GM21737 (cell line): ENCODE data around the gene SPP2.

Experiments used
- ATAC-seq: cut with Tn5 transposase; IDR thresholded peaks from one replicate; pipeline ENCODE4 v1.9.1; 2021; ENCODE audit warnings: mild to moderate bottlenecking, moderate library complexity; ENCODE audit not compliant: unreplicated experiment

The SPP2 gene

GRCh38 chr2:234038076-234038802, 12.3 kb upstream of the SPP2 start:
- ATAC-seq, result no peak

- no peak for ATAC-seq
Measured at GRCh38 chr2:234044157-234044556, 6.3 kb upstream of the SPP2 start.

DNA sequence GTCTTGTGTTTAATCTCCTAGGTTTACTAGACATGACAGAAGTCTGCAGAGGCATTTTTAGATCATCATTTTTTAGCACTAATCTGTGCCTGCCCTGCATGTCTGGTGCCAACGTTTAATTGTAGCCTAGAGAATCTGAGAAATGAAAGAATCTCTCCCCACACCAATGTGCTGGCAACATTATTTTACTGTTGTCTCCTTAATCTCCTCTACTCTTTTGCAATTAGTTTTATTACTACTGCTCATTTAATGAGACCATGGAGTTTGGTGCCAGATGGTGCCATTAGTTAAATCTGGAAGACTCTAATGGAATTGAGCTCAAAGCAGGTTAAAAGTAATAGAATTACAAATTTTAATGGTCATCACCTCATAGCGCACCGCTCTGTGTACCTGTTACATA, 4.0 kb upstream of the SPP2 start:
- ATAC-seq, result no peak

DNA sequence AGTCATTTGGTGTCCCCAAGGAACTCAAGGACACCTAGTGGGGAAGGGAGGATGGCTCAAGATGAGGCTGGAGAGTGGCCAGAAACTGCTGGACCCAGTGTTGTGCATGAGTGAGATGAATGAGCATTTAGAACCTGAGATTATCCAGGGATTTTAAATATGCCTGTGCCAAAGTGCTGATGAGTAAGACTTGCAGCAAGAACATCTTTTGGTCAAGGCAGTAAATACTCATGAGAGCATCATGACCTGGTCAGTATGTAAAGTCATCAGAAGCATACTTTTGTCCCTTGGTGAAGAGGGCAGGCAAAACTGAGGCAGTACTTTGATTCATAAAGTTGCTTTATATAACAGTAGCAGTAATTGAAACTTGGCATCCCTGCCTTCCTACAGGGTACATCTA, 3.1 kb upstream of the SPP2 start:
- no peak for ATAC-seq

DNA sequence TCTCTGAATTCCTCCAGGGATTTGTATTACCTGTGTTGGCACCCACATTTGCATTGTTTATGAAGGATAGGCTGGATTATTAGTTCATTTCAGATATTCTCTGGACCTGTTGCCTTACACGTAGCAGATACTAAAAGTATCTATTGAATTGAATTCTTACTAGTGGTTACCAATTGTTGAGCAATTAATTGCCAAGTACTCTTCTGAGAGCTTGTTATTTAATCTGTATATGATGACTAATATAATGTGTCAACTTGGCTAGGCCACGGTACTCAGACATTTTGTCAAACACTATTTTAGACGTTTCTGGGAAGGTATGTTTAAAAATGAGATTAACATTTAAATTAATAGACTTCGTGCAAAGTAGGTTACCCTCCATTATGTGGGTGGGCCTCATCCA, 2.5 kb upstream of the SPP2 start:
- no peak for ATAC-seq

GRCh38 chr2:234051374-234052070, 1.0 kb downstream of the SPP2 start:
- no peak for ATAC-seq

DNA sequence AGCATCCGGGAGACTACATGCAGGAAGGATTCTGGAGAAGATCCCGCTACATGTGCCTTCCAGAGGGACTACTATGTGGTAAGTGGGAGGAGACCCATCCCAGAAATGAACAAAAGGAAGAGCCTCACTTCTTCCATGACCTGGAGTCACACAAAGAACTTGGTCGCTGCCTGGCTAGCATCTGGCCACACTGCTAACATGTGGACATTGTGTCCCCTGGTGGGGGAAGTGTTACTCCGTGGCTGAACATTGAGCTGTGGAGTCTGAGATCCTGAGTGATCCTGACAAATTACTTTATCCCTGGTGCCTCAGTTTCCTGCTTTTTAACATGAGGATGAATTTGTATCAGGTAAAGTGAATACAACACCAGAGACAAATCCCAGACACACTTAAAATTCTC, 8.4 kb downstream of the SPP2 start:
- no peak for ATAC-seq

- no peak for ATAC-seq
Measured at GRCh38 chr2:234060236-234060635, 9.7 kb downstream of the SPP2 start.

DNA sequence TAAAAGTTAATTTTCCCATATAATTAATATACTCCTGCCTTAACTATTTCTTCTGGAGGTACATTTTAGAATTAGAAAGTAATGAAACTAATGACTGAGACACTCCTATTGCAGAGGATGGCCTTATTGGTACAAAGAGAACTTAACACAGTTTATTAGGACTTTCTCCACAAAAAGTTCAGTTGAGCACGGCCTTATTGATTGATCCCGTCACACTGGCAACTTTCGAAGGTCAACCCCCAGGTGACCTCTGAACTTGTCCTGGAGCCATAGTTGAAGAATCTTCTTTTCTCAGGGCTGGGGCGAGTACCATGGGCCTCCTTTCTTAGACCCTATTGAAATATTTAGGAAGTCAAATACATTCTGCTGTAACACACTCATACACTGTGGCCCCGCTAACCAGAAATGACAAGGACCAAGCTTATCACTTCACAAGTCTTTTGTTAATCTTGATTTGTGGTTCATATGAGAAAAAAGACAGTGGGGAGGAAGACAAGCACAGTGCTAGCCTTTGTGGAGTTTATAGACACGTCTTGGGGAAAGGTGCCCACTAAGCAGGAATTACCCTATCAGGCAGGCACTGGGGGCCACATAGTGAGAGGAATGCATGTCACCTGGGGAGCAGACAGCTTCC, 11.2 kb downstream of the SPP2 start:
- ATAC-seq, result no peak

- ATAC-seq, result no peak
Measured at GRCh38 chr2:234066587-234066986, 16.1 kb downstream of the SPP2 start.

- no peak for ATAC-seq
Measured at GRCh38 chr2:234071664-234072063, 21.2 kb downstream of the SPP2 start.

- ATAC-seq, result no peak
Measured at GRCh38 chr2:234072454-234072853, 22.0 kb downstream of the SPP2 start.

DNA sequence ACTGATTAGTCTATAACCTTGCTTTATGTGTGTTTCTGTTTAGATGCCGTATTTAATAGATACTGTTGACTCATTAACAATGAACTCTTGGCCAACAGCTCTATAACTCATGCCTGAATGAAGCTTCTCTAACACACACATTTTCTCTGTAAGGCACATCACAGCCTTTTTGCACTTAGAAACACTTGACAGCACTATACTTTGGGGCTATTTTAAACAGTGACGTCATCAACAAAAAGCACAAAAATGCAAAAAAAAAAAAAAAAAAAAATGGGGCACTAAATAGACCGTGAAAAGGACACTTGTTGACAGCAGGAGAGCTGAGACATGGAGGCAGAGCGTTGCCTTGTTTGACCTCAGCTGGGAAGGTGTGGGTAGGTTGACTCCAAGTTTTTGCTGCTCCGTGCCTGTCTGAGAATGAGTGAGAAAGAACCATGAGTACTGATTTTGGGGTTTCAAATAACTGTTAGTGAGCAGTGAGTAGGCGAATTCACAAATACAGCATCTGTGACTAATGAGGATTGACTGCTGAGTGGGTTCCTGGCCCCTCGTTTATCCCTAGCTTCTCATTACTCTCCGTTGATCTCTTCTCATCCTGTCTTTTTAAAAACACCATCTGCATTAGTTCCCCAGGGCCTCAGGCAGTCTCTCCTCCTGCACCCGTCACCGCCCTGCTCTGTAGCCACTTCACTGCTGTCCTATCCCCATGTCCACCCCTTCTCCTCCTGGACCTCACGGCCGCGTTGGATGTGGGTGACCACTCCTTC, 24.4 kb downstream of the SPP2 start:
- ATAC-seq, result no peak

- ATAC-seq, result no peak
Measured at GRCh38 chr2:234075518-234075915, 25.0 kb downstream of the SPP2 start.

DNA sequence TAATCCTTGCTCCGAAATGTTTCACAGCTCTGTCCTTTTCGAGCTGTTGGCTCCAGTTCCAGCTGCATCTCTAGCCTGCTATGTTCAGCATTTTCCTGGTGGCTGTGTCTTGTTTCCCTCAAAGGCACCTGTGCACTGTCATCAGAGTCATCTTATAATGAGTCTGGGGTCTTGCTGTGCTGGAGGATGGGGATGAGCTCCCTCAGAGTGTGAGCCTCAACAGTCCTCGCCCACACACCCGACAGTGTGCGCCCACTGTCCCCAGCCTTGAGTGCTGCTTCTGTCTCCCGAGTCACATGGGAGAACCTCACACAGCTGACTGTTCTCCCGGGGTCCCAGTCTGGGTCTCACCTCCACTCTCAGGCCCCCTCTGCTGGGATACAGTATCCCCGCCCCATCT, 25.4 kb downstream of the SPP2 start:
- no peak for ATAC-seq

DNA sequence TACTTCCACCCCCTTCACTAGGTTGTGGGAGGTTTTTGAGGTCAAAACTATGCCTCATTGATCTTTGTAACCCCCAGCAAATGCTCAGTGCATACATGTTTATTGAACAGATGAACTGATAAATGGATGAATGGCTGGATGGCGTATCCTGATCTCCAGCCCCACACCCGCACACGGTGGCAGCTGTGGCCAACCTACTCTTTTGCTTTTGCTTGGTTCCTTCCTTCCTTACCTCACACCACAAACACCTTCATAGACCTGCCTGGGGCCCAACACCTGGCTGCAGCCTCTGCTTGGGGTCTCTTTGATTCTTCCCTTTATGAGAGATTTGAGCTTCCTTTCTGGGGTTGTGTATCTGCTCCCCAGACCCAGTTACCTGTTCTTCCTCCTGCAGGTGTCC, 25.9 kb downstream of the SPP2 start:
- no peak for ATAC-seq

GRCh38 chr2:234078129-234078528, 27.6 kb downstream of the SPP2 start:
- ATAC-seq, result no peak

DNA sequence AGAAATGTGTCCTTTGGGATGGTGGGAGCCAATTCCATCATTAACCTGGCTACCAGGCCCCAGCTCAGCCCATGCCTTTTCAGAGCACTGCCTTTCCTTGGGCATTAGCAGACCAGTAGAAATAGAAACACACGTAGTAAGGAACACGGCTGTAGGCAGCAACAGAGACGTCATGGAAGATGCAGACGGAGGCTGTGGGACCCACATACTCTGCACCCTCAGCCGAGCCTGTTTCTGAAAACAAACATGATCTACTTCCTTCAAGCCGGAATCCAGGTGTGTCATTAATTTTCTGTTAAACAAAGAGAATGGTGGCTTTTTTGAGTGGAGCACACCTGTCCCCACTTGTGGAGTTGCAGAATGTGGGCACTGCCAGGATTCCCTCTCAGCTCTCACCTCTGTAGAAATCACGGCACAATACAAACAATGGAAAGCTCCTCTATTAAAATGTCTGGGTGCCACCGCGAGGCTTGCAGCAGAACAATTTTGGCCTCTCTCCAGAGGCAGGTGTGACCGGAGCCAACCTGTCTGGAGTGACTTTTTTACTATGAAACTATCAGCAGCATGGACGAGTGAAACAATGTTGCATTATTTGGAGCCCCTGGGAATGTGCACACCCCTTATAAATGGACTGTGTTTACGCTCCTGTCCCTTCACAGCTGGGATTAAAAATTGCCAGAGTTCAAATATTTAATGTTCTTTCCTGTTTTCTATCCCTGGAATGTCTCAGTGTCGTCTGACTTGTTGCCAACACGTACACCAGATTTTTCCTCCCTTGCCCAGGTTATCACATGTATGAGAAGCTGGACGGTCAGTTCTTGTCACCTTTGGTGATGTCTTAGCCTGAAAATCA, 31.7 kb downstream of the SPP2 start:
- ATAC-seq, result no peak

- ATAC-seq, result no peak
Measured at GRCh38 chr2:234083572-234084348, 33.3 kb downstream of the SPP2 start.

GRCh38 chr2:234091432-234091879, 41.0 kb downstream of the SPP2 start:
- no peak for ATAC-seq
